Tibial nerve (tissue), 4 donors: Measurements from ENCODE around the gene NKTR.

ENCODE experiments used
- CTCF ChIP-seq, 5 experiments: fragments of 200-600 bp in 3 of 5; fragments of 450-650 bp in 2 of 5; sonication (generic) in 3 of 5; IDR thresholded peaks; one replicate each; pipeline ENCODE4 v1.5.1; 2016 to 2019; ENCODE audit warnings: antibody characterized with exemption in 5 of 5, mild to moderate bottlenecking in 3 of 5, moderate library complexity in 2 of 5
- EP300 ChIP-seq, 2 donors: sonication (generic); formaldehyde crosslinking; IDR thresholded peaks; one replicate each; pipeline ENCODE4 v1.6.1; 2017; ENCODE audit warnings: antibody characterized with exemption in 2 of 2, mild to moderate bottlenecking in 1 of 2
- POLR2A ChIP-seq, 2 donors: fragments of 450-650 bp; IDR thresholded peaks; one replicate each; pipeline ENCODE4 v1.6.1; 2017; ENCODE audit warnings: antibody characterized with exemption in 2 of 2, mild to moderate bottlenecking in 2 of 2, moderate library complexity in 2 of 2

- no peak for TF ChIP-seq CTCF (IDR thresholded peaks at IDR 0.05)
- TF ChIP-seq POLR2A (IDR thresholded peaks at IDR 0.05), result no peak
- no peak for TF ChIP-seq EP300 (IDR thresholded peaks at IDR 0.05)
Measured at GRCh38 chr3:42593635-42594034, 6.9 kb upstream of the NKTR start.
